Liver (tissue), 3 donors: ENCODE data around the gene METTL8.

Source experiments
- CTCF ChIP-seq: fragments of 150-350 bp; IDR thresholded peaks from 2 replicates; pipeline ENCODE4 v1.5.1; 2017; ENCODE audit warnings: improper control_type of control experiment, low read depth, low read length; ENCODE audit not compliant: missing input control
- GABPA ChIP-seq, 2 donors: IDR thresholded peaks in 1 of 2; conservative IDR thresholded peaks in 1 of 2; 2 replicates each; pipeline ENCODE4 v1.6.1; 2016; ENCODE audit warnings: antibody characterized with exemption in 2 of 2, mild to moderate bottlenecking in 1 of 2, moderate library complexity in 1 of 2
- RAD21 ChIP-seq, 2 donors: IDR thresholded peaks; 2 replicates each; pipeline ENCODE4 v1.6.1; 2016; ENCODE audit warnings: antibody characterized with exemption in 2 of 2, mild to moderate bottlenecking in 2 of 2
- donor health status: healthy.
- donor health status: healthy.

GRCh38 chr2:171404719-171405118 is 29.1 kb downstream of the METTL8 start:
- TF ChIP-seq GABPA (IDR thresholded peaks at IDR 0.05 in 1 of 2, conservative IDR thresholded peaks at IDR 0.05 in 1 of 2): no peak
- TF ChIP-seq CTCF: no peak
- no peak for TF ChIP-seq RAD21 (IDR thresholded peaks at IDR 0.05)
